Peyer's patch (tissue), 4 donors: Measurements from ENCODE around the gene RABL3. TPM values are rescaled to one million over a fixed set of nuclear protein-coding genes. Genes with fewer than 3 reads are reported as not detected.

ENCODE experiments used
- DNase-seq, 3 donors: peaks; one replicate each; pipeline ENCODE4 v3.0.0-alpha.2; 2017 to 2019
- H3K27ac ChIP-seq, 4 donors: fragments of 200-600 bp; sonication (generic); one replicate each; pipeline ENCODE4 v1.5.1; 2016 to 2019
- H3K27me3 ChIP-seq, 2 donors: fragments of 200-600 bp; sonication (generic); one replicate each; pipeline ENCODE4 v1.5.1; 2019
- H3K36me3 ChIP-seq, 3 donors: fragments of 200-600 bp; sonication (generic); one replicate each; pipeline ENCODE4 v1.5.1; 2016 to 2019
- H3K4me1 ChIP-seq, 4 donors: fragments of 200-600 bp; sonication (generic); one replicate each; pipeline ENCODE4 v1.5.1; 2016 to 2019
- H3K4me3 ChIP-seq, 4 donors: fragments of 200-600 bp; sonication (generic); 1 replicate in 3 of 4; 2 replicates in 1 of 4; pipeline ENCODE4 v1.5.1; 2016 to 2019; ENCODE audit warnings: mild to moderate bottlenecking in 1 of 4
- H3K9me3 ChIP-seq, 4 donors: fragments of 200-600 bp; sonication (generic); one replicate each; pipeline ENCODE4 v1.5.1; 2016 to 2019; ENCODE audit warnings: mild to moderate bottlenecking in 1 of 4
- CTCF ChIP-seq, 6 experiments: fragments of 450-650 bp in 4 of 6; fragments of 200-600 bp in 2 of 6; sonication (generic) in 1 of 6; IDR thresholded peaks; one replicate each; pipeline ENCODE4 v1.5.1; 2017 to 2019; ENCODE audit warnings: antibody characterized with exemption in 6 of 6, mild to moderate bottlenecking in 3 of 6, moderate library complexity in 1 of 6
- POLR2A ChIP-seq, 2 donors: fragments of 450-650 bp; IDR thresholded peaks; one replicate each; pipeline ENCODE4 v1.5.1; 2017; ENCODE audit warnings: antibody characterized with exemption in 2 of 2, mild to moderate bottlenecking in 2 of 2, moderate library complexity in 2 of 2
- small RNA-seq, 2 donors: library from RNA; depleted of rRNA; stranded (forward); fragments of <200 nt; gene quantifications; one replicate each; pipeline ENCODE3, GENCODE V24; 2016
- total RNA-seq, 4 donors: library from RNA; depleted of rRNA; stranded (reverse); fragments of >200 nt; gene quantifications; one replicate each; pipeline ENCODE4 v1.1.0, GENCODE V29; 2016

Gene RABL3
- total RNA-seq, 4 donors from 2014 or later, result 11.4 to 35.5 (median 14.9) TPM

- TF ChIP-seq POLR2A (IDR thresholded peaks at IDR 0.05) (no peak), CTCF (IDR thresholded peaks at IDR 0.05) (no peak)
- Histone ChIP-seq H3K36me3 (peaks cover 0 to 1% (median 0%) of the 10 kb centered on the region in 3 donors), H3K4me3 (no peak overlapping the region), H3K9me3 (no peaks in the 10 kb centered on the region), H3K27me3 (no peaks in the 10 kb centered on the region), H3K27ac (no peak overlapping the region), H3K4me1 (peaks cover 0 to 8% (median 0%) of the 10 kb centered on the region in 4 donors)
- DNase-seq, result no peak
Measured at GRCh38 chr3:120637851-120638559, 104.3 kb downstream of the RABL3 start.

DNA sequence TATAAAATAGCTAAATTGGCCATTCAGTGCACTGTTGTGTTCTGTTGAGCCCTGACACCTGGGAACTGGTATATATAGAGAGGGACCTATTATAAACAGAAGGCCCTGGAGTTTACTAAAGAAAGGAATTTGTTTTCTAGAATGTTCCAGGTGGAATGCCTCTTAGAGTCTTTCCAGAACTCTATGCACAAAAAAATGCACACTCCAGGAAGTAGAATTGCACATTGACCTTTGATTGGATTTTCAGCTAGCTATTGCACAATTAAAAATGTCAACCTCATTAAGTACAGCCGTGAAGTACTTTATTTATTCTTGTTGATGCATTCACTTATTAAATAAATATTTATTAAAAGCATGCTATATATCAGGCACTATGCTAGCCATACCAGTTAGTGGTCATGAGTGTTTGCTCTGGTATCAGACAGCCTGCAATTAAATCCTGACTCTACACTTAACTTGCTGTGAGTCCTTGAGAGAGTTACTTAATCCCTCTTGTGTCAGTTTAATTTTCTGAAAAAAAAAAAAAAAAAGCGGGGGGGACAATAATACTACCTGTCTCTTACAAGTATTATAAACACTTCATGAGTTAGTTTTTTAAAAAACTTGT lies 105.4 kb downstream of the RABL3 start:
- TF ChIP-seq CTCF (IDR thresholded peaks at IDR 0.05), result no peak
- TF ChIP-seq POLR2A (IDR thresholded peaks at IDR 0.05), result no peak
- Histone ChIP-seq H3K4me3 (no peak overlapping the region), H3K27me3 (no peaks in the 10 kb centered on the region), H3K9me3 (no peaks in the 10 kb centered on the region), H3K36me3 (peaks cover 0 to 3% (median 0%) of the 10 kb centered on the region in 3 donors), H3K4me1 (peaks cover 0 to 8% (median 0%) of the 10 kb centered on the region in 4 donors), H3K27ac (no peak overlapping the region)
- no peak for DNase-seq

Small RNAs within 50 kb of the gene (small RNA-seq; reads per million reads assigned to genes)
- gene MTCO1P29, result 0 reads per million in 2 donors
- gene MTCO2P29, result 0 reads per million in 2 donors

Other genes with a start within 250 kb of the RABL3 start
- gene NDUFB4, start 146.2 kb downstream of the RABL3 start, total RNA-seq, result 100 to 1,000 TPM in 1 of 4 donors, 10 to 100 TPM in 3; 43.7 to 156 (median 79.6) TPM
- 100 to 1,000 TPM in 2 of 4 donors, 10 to 100 TPM in 2; 14.9 to 140 (median 99.8) TPM for gene HGD, start 60.3 kb downstream of the RABL3 start, total RNA-seq
- 10 to 100 TPM in 2 of 4 donors, 1 to 10 TPM in 2; 5.4 to 32.2 (median 11.5) TPM for gene GTF2E1, start 228 bp upstream of the RABL3 start, total RNA-seq
- gene STXBP5L, start 165.7 kb upstream of the RABL3 start, total RNA-seq, result 1 to 10 TPM in 1 of 4 donors, under 1 TPM in 3; under 0.01 to 1.1 (median 0.22) TPM